GM12874 (cell line): ENCODE measurements around the gene SERP1.

Experiments used
- TF ChIP-seq, protein P1 (sequence below): IDR thresholded peaks from 2 replicates; pipeline ENCODE4 v1.5.1; 2011; ENCODE audit warnings: low read depth, mild to moderate bottlenecking, control low read depth, low read length, moderate library complexity; ENCODE audit not compliant: insufficient read depth

SERP1 gene

DNA sequence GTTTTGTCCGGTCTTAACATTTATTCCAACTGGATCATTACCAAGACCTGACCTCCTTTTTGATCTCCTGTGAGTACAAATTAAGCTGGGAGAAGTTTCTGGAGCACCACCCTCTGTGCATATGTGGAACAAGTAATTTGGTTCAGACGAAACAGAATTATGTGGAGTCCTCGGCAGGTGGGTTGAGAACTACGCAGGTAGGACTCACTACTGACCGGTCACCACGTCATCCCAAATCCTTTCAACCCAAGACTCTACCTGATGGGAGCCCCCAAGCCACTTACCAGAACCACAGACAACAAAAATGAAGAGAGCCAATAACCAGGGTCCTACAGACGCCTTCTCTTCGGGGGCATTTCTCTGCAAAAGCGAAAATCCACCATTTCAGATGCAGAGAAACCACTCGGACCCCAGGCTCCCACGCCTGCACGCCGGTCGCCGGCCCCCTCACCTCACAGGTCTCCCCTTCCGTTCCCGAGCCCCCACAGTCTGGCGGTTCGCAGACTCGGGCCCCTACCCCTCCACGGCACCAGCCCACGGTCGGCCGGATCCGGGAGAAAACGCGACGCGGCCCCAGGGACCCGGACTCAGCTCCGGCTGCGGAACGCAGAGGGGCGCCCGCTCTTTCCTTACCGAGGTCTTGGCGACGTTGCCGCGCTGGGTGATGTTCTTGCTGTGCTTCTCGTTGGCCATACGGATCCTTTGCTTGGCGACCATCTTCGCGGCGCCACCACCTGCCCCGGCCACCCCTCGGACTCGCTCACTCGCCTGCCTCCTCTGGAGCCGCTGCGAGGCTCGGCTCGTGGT lies 674 bp downstream of the SERP1 start:
- TF ChIP-seq, protein P1, sequence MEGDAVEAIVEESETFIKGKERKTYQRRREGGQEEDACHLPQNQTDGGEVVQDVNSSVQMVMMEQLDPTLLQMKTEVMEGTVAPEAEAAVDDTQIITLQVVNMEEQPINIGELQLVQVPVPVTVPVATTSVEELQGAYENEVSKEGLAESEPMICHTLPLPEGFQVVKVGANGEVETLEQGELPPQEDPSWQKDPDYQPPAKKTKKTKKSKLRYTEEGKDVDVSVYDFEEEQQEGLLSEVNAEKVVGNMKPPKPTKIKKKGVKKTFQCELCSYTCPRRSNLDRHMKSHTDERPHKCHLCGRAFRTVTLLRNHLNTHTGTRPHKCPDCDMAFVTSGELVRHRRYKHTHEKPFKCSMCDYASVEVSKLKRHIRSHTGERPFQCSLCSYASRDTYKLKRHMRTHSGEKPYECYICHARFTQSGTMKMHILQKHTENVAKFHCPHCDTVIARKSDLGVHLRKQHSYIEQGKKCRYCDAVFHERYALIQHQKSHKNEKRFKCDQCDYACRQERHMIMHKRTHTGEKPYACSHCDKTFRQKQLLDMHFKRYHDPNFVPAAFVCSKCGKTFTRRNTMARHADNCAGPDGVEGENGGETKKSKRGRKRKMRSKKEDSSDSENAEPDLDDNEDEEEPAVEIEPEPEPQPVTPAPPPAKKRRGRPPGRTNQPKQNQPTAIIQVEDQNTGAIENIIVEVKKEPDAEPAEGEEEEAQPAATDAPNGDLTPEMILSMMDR: no peak

- TF ChIP-seq, protein P1: no peak
Observed at GRCh38 chr3:150544726-150545125, 1.6 kb downstream of the SERP1 start.

DNA sequence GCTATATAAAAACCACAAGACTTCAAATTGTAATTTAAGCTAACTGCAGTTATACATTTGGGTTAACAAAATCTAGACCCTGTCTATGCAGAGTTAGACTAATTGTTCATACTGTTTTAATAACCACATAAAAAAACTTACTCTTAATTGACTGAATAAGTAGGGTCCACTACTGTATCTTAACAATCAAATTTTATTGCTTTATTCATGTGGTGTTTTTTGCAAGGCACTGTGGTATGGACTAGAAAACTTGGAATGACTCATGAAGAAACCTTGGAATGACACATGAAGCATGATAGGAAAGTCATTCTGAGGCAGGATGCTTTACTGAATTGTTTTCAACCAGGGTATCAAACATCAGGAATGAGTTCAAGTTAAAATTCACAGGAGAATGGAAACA lies 2.3 kb downstream of the SERP1 start:
- TF ChIP-seq, protein P1: no peak

GRCh38 chr3:150543531-150543930 lies 2.8 kb downstream of the SERP1 start:
- TF ChIP-seq, protein P1: no peak

DNA sequence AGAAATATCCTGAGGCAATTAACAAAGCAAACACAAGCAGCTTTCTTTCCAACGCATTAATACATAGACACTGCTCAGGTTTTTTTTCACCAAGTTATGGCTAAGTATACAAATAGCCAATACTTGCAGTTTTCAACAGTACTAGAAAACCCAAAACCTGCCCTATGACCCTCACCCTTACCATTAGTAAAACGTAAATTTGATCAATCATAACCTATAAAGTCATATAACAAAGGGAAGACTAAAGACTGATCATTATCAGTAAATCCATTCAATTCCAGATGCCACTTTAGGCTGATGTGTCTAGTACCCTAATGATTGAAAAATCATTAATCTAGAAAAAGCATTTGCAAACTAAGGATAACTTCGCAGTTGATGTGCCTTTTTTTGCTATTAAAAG lies 3.2 kb downstream of the SERP1 start:
- TF ChIP-seq, protein P1: no peak

DNA sequence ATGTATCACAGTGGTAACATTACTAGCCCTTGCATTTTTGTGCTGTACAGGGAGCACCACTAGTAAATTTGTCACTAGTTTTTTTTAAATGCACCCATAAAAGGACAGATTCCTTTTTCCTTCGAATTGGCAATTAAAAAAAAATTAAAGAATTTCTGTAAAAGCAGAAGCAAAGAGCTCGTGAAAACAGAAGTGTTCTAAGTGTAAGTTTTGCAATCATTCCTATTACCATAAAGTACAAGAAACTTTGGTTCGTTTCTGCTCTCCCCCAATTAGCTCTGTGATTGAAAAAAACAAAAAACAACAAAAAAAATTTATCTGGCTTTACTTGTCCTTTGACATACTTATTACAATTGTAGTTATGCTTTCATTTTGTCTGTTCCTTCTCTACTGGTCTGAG lies 5.3 kb downstream of the SERP1 start:
- TF ChIP-seq, protein P1: no peak

DNA sequence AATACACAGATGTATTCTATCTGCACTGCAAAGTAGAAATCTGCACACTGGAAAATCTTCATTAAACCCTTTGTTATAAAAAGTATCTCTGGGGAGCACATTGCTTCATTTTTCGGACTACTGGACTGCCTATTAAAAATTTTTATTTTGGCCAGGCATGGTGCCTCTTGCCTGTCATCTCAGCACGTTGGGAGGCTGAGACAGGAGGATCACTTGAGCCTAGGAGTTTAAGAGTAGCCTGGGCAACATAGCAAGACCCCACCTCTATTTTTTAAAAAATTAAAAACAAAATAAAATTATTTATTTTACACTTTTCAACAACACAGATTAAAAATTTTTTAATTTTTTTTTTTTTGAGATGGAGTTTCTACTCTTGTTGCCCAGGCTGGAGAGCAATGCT lies 6.0 kb downstream of the SERP1 start:
- TF ChIP-seq, protein P1: no peak
